Body of pancreas (tissue), 4 donors: Measurements from ENCODE around the gene ACSS2.

ENCODE experiments used
- POLR2A ChIP-seq, 3 donors: fragments of 450-650 bp; IDR thresholded peaks; one replicate each; pipeline ENCODE4 v1.6.1; 2016; ENCODE audit warnings: antibody characterized with exemption in 3 of 3, mild to moderate bottlenecking in 2 of 3
- TF ChIP-seq, protein P1 (sequence below), 7 experiments: fragments of 450-650 bp in 4 of 7; fragments of 200-600 bp in 3 of 7; sonication (generic) in 3 of 7; IDR thresholded peaks; one replicate each; pipeline ENCODE4 v1.5.1; 2016 to 2019; ENCODE audit warnings: antibody characterized with exemption in 7 of 7

DNA sequence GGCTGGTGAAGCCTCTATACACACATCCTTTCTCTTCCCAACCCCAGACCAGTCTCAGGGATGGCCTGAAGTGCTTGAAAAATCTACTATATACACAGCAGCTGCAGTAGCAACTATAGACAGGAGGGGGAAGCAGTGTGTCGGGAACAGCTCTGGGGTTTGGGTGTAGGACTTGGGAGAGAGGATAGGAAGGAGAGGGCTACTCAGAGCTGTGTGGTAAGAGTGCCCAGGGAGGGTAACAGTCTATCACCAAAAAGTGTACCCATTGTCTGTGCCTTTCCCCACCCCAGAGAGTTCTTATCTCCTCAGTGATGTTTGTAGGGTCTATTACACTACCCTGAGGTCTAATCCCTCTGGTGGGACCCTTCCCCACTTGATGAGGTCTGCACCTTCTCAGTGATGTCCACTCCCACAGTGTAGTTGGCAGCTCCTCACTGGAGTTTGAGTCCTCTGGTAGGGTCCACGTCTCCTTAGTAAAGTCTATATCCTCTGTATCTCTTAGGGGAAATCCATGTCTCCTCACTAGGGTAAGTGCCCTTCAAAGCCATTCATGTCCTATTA, 2.2 kb upstream of the ACSS2 start:
- TF ChIP-seq, protein P1, sequence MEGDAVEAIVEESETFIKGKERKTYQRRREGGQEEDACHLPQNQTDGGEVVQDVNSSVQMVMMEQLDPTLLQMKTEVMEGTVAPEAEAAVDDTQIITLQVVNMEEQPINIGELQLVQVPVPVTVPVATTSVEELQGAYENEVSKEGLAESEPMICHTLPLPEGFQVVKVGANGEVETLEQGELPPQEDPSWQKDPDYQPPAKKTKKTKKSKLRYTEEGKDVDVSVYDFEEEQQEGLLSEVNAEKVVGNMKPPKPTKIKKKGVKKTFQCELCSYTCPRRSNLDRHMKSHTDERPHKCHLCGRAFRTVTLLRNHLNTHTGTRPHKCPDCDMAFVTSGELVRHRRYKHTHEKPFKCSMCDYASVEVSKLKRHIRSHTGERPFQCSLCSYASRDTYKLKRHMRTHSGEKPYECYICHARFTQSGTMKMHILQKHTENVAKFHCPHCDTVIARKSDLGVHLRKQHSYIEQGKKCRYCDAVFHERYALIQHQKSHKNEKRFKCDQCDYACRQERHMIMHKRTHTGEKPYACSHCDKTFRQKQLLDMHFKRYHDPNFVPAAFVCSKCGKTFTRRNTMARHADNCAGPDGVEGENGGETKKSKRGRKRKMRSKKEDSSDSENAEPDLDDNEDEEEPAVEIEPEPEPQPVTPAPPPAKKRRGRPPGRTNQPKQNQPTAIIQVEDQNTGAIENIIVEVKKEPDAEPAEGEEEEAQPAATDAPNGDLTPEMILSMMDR (IDR thresholded peaks at IDR 0.05) = peak; percentile 71 to 98 (median 90)
- TF ChIP-seq POLR2A (IDR thresholded peaks at IDR 0.05) = no peak
